Measurements from ENCODE around the gene SIGLEC12. TPM values are rescaled to one million over a fixed set of nuclear protein-coding genes. Genes with fewer than 3 reads are reported as not detected.

SIGLEC12 gene
- total and polyA plus RNA-seq, 2 donors (not counting 3 experiments of a cell fraction or from before 2014, with no cell fraction given) = not detected

DNA sequence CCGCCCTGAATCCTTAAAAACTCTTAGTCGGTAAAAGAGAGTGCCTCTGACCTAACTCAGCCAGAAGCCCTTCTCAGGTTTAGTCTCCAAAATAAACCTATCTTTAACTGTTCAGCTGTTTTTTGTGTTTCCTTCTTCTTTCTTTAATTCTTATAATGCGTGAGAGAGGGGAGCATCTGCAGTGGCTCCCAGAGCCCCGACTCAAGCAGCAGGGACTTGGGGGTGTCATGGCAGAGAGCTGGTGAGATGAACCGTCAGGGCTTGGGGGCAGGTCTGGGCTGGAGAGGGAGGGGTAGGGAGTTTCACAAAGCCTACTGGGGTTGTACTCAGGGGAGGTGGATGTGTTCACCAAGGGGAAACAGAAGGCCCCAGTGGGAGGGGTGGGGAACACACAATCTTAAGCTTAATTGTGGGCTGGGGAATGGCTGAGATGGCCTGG, 46.6 kb upstream of the SIGLEC12 start:
- FAIRE-seq (peak; percentile 44), DNase-seq (ENCODE audit: low read depth, low spot score) (no peak)
- Histone ChIP-seq H3K27ac (ENCODE audit: insufficient read depth, low read depth, low read length) (peak overlapping the region; percentile 89), H3K4me3 (replicated peaks in 1 of 3; ENCODE audit: insufficient read depth in 1 of 3, low read depth in 1 of 3, low read length in 3 of 3) (no peak overlapping the region), H3K79me2 (ENCODE audit: control insufficient read depth, insufficient read depth, low read length) (no peaks in the 10 kb centered on the region), H3K4me2 (ENCODE audit: insufficient read depth, low read length) (peak overlapping the region; percentile 52), H3K9me1 (replicated peaks; ENCODE audit: control insufficient read depth, extremely low read depth, insufficient read depth, low read length) (no peaks in the 10 kb centered on the region), H3K9ac (replicated peaks; ENCODE audit: extremely low read depth, insufficient read depth, low read length) (peak overlapping the region; percentile 65), H3K27me3 (ENCODE audit: control insufficient read depth in 2 of 2, insufficient read depth in 2 of 2, low read length in 2 of 2) (no peaks in the 10 kb centered on the region), H3K4me1 (ENCODE audit: control insufficient read depth, extremely low read depth, insufficient read depth, low read length) (peaks cover 28% of the 10 kb centered on the region), H3K36me3 (ENCODE audit: control insufficient read depth in 2 of 2, extremely low read depth in 1 of 2, insufficient read depth in 2 of 2, low read length in 2 of 2) (no peaks in the 10 kb centered on the region), H2AFZ (ENCODE audit: low read depth, low read length) (no peak overlapping the region), H4K20me1 (replicated peaks; ENCODE audit: control insufficient read depth, extremely low read depth, insufficient read depth, low read length) (no peaks in the 10 kb centered on the region), H3K9me3 (replicated peaks; ENCODE audit: control insufficient read depth, insufficient read depth, low read length) (no peaks in the 10 kb centered on the region)
- intact Hi-C loops (cut with micrococcal nuclease) = no loop called here
- POLR2A ChIA-PET = no interaction called here
- no TSS peak for BruUV-seq (replicated peaks)
- dilution Hi-C loops (cut with MboI; ENCODE audit: extremely low pct_ligation_motif_present, low sequenced_read_pairs) = no loop called here
- no peak for TF ChIP-seq POLR2A (IDR thresholded peaks at IDR 0.05; ENCODE audit: low read depth, low read length)
- no peak for TF ChIP-seq FOS (IDR thresholded peaks at IDR 0.05; ENCODE audit: borderline replicate concordance, insufficient read depth, low read length)
- TF ChIP-seq GATA2 (IDR thresholded peaks at IDR 0.05; ENCODE audit: insufficient read depth, insufficient read length, low read depth, low read length) = no peak
- TF ChIP-seq CTCF (IDR thresholded peaks at IDR 0.05; ENCODE audit: extremely low read depth in 1 of 2, insufficient read depth in 1 of 2, low read depth in 1 of 2, low read length in 2 of 2) = no peak
- TF ChIP-seq POLR2AphosphoS5 (IDR thresholded peaks at IDR 0.05; ENCODE audit: insufficient read depth, low read depth, low read length) = no peak
- no peak for TF ChIP-seq JUN (IDR thresholded peaks at IDR 0.05; ENCODE audit: borderline replicate concordance, insufficient read depth, insufficient read length, low read depth)
- no peak for TF ChIP-seq EZH2 (IDR thresholded peaks at IDR 0.05; ENCODE audit: borderline replicate concordance, low read depth, low read length, severe bottlenecking)
- CTCF ChIA-PET = interaction anchor here (1.0 to 2.9 kb wide), 9 partner anchors 23 to 209 kb away, joined by 3 to 15 read pairs (median 4); partner anchors contain the start of gene ZNF175
